Left cardiac atrium (tissue), 4 donors: ENCODE measurements around the gene SORCS2. TPM values are rescaled to one million over a fixed set of nuclear protein-coding genes. Genes with fewer than 3 reads are reported as not detected.

Experiments used
- ATAC-seq, 2 donors: fragments of 200-7000 bp; cut with Tn5 transposase; one replicate each; pipeline ENCODE4 v1.9.1; 2020; ENCODE audit warnings: mild to moderate bottlenecking in 2 of 2, moderate library complexity in 2 of 2
- DNase-seq: peaks from one replicate; pipeline ENCODE4 v3.0.0-alpha.2; 2020
- intact Hi-C, 2 donors: fragments of 100-400 bp; cut with DNase I; formaldehyde crosslinking; loops; one replicate each; pipeline versions ENCODE4 v1.14.1 to v1.15.1; 2022 to 2023
- total RNA-seq, 2 donors: library from RNA; stranded (reverse); fragmentation: NEBNext Ultra II Directional; extraction: Animal tissue kit (Norgen Biotek cat#: 25700); gene quantifications; one replicate each; pipeline ENCODE4 v1.2.1, GENCODE V29; 2021
- donor health status: DM: no; HTN: yes; CAD: no.
- donor health status: DM: no; HTN: yes; CAD: no; lungs with severe emphysema.
- donor health status: DM: yes; HTN: yes; CAD: no.
- donor health status: Dilated cardiomyopathy.

The SORCS2 gene
- total RNA-seq, 2 donors from 2014 or later = 2.4 to 2.6 TPM

DNA sequence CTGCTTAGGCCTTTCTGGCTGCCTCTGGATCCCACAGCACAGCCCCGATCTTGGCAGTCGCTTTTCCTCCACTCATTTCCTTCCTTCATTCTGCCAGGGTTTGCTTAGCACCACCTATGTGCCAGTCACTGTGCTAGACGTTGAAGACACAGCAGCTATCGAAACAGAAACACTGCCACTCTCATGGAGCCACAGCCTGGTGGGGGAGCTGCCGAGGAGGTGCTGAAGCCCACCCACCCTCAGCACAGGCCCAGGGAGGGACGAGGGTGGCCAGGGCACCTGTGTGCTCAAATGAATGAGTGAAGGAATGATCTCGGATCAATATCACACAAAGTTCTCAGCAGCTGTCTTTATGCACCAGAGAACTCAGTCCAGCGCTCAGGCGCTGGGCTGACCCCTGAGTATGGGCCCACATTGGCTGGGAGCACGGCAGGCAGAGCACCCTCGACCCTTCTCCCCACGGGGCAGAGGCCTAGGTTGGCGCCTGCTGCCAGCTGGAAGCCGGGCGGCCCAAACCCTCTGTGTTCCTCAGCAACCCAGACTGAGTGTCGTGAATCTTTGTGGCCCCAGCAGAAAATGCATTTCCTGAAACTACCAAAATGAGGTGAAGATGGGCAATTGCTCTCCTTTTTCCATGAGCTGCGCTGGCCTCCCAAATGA lies 108.9 kb downstream of the SORCS2 start:
- intact Hi-C loops = no loop called here
- ATAC-seq = no peak
- no peak for DNase-seq

DNA sequence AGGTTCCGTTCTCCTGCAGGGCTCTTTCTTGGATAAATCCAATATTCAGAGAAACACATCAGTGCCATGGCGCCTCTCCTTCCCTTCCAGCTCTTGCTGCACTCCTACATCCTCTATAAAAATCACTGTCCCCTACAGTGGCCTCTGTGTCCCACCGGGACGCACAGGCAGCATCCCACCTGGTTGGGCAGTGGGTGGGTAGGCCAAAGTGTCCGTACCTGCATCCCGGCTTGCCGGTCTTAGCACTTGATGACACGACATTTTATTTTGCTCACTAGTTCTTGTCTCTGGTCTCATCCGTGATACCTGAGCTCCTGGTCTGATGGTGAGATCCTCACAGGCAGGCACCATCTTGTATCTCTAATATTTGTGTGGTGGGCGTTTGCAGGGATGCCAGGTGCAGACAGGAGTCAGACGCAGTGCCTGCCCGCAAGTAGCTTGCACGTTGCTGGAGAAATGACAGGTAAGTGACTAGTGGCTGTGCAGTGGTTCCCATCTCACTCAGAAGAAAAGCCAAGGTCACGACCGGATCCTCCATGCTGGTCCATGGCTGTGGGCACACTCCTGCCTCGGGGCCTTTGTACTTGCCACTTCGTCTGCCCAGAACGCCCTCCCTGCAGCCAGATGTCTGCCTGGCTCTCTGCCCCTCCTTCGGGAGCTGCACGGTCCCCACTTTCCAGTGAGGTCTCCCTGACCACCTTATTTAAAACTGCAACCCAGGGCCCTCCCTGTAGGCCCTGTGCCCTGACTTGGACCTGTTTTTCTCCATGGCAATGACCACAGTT lies 109.7 kb downstream of the SORCS2 start:
- DNase-seq = no peak
- intact Hi-C loops = no loop called here
- ATAC-seq = no peak

DNA sequence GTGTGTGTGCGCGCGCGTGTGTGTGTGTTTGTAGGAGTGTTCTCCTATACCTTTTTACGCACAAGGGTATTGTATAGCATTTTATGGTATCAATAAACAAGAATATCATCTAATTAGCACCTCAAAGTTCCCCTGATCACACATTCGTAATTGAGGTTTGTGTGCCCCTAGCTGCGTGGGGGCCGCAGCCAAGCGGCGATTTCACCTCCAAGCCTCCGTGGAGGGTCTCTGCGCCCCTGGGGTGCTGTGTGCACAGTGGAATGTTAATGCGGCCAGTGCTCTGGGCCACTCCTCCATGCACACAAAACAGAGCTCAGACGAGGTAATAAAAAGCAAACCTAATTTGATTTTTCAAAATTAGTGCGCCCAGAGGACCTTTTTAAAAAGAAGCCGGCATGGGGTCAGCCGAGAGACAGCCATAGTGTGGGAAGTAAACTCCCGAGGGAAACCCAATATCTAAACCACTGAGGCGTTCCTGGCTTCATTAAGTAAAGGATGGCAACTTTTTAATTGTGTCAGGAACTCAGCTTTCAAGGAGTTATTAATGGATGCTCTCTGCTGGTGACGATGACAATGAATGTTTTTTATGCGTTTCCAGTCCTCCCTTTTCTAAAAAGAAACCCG lies 110.6 kb downstream of the SORCS2 start:
- intact Hi-C loops = no loop called here
- ATAC-seq (no peak), DNase-seq (no peak)

DNA sequence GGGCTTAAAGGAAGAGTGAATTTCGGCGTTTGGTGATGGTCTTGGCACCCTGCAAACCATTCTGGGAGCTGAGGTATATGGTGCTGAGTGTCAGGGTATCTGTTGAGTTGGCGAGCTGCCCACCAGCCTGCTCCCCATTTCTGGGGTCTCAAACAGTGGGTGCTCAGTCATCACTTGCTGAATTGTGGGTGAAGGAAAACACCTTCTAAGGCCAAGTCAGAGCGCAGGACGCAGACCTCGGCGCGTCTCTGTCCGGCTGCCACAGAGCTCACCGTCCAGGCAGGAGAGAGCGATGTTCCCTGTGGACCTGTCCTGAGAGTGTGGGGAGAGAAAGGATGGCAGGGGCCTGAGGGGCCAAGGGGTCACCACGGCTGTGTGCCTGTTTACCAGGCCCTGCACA lies 111.2 kb downstream of the SORCS2 start:
- DNase-seq = no peak
- intact Hi-C loops = no loop called here
- ATAC-seq = no peak

DNA sequence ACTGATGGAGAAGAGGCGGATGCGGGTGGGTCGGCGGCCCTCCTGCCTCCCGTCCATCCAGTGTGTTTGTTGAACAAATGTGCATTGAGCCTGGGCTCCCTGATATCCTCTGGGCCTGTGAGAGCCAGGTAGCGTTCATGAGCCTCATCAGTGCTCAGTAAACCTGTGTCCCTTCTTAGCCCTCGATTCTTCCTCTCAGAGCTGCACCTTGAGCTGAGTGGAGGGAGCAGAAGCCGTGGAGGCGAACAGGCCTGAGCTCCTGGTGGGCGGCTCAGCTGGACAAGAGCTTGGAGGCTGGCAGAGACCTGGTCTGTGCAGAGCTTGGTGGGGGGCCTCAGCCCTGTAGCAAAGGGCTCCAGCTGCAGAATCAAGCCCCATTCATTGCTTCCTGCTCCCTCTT lies 112.1 kb downstream of the SORCS2 start:
- intact Hi-C loops = no loop called here
- ATAC-seq (no peak), DNase-seq (no peak)

DNA sequence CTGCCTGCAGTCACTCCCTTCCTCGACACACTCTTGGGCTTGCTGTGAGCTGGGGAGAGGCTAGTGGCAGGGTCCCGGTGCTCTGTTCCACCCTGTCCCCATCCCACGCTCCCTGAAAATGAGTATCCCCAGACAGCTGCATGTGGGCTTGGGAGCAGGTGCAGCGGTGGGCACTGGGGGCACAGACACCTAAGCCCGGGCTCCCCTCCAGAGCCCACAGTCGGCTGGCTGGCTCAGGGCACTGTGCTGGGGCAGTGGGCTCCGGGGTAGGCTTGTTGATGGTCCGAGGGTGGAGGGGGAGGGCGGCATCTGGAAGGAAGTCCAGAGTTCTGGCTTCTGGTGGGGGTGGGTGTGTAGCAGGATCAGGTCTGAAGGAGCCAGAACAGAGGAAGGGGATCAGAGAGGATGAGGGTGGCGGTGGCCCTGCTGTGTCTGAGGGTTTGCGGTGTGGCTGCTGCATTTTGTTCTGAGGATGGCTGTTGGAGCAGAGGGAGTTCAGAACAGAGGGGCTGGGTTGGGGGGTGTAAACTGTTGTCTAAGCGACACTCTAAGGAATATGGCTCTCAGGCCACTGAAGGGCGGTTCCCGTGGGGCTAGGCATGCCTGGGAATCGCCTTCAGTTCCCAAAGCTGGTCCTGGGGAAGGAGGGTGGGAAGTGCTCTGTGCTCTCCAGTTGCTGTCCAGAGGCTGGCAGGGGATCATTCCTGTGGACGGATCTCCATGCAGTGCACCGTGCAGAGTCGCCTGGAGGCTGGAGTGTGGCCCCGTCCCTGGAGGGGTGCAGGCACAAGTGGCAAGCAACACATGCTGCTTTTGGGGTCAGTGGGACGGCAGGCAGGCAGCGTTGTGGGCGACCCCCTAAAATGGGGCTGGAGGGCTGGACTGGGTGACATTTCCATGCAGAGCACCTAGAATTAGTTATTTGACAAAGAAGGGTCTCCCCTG lies 114.0 kb downstream of the SORCS2 start:
- DNase-seq (no peak), ATAC-seq (no peak)
- intact Hi-C loops = no loop called here

DNA sequence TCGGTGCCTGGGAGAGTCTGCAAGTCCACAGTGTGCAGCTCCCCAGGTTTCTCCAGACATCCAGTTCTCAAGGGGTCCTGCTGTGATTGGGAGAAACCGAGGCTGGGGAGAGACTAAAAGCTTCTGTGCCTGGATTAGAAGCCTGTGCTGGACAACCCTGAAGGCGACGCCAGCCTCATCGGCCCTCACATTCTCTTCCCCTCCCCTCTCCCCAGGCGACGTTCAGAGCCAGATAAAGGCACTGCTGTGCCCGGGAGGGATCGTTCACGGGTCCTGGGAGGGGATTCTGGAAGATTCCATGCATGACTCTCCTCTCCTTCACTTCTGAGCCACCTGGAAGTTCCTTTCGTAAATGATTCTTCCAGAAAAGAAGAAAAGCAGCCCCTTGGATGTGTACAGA lies 114.6 kb downstream of the SORCS2 start:
- no peak for DNase-seq
- no peak for ATAC-seq
- intact Hi-C loops = no loop called here

DNA sequence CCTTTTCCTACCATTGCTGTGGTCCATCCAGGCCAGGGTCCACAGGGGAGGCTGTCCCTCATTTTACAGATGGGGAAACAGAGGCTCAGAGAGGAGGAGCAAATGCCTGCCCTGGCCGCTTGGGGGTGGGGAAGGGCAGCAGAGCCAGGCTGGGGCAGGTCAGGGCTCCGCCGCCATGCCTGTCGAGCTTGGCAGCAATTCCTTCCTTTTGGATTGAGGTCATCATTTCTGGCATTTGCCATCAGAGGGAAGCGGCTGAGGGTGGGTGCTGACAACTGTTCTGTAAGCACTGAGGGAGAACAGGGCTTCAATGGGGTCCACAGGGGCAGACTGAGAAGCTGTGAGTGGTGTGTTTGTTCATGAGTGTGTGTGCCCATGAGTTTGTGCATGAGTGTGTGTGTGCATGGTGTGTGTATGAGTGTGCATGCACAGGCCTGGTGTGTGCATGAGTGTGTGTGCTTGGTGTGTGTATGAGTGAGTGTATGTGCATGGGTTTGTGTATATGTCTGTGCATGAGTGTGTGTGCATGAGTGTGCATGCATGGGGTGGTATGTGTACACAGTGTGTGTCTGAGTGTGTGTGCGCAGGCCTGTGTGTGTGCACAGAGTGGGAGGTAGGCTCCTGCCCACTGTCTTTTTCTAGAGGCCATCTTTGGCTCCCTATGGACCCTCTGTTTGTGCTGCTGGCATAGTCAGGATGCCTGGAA lies 115.2 kb downstream of the SORCS2 start:
- DNase-seq (no peak), ATAC-seq (peak; percentile 58 to 62)
- intact Hi-C loops = no loop called here

DNA sequence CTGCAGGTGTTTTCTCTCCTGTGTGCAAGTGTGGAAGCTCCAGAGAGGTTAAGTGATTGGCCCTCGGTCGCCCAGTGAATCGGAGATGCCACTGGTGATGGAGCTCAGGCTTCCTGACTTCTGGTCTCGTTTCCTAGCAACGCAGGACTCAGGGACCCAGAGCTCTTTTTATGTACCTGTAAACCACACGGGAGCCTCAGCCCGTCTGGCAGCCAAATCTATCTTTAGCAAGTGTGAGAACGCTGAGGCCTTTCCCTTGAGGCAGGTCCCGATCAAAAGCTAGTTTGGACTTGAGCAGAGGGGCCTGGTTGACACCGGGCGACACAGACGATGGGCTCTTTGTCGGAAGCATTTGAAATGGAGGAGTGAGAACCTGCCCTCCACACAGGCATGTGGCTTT lies 116.8 kb downstream of the SORCS2 start:
- DNase-seq (no peak), ATAC-seq (peak; percentile 14 to 39)
- intact Hi-C loops = no loop called here

DNA sequence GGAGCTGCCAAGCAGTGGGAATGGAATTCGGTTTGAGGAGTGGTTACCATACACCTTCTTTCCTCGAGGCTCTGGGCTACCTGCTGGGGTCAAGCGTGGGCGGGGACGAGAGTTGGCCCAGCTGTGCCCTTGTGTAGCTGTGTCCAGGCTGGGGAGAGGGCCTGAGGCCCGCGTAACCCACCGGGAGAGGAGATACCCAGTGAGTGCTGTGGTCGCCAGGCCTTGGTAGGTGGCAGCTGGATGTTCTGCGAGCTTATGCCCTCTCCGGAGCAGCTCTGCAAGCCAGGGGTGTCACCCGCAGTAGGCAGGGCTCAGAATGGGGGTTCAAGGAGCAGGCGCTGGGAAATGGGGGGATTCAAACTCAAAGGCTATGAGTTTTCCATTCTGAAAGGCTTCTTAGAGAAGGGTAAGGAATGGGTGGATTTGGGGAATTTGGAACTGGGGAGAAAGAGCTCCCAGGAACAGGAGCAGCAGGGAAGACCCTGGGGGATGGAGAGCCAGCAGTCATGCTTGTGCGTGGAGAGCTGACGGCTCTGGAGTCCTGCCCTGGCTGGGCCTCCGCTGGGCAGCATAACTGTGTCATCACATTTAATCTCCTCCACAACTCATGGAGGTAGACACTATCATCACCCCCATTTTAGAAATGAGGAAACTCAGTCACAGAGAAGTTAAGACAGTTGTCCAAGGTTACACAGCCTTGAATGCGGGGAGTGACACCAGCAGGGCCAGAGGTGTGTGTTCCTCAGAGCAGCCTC lies 117.5 kb downstream of the SORCS2 start:
- ATAC-seq (peak in 1 of 2 donors; percentile 19), DNase-seq (no peak)
- intact Hi-C loops = no loop called here

DNA sequence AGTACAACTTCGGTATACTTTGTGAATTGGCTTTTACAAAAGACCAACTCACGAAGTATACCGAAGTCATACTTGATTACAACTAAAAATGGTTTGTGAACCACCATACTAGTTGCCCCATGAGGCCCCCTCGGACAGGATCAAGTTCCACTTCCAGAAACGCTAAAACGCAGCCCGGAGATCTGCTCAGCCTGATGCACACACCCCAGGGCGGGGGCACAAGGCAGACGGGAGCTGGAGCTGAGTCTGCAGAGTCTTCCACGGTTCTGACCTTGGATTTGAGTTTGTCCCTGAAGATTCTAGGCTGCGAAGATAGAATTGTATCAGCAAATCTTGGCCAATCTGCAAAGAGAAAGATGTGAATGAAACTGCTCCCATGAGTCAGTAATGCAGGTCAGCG lies 118.1 kb downstream of the SORCS2 start:
- ATAC-seq (no peak), DNase-seq (no peak)
- intact Hi-C loops = no loop called here

DNA sequence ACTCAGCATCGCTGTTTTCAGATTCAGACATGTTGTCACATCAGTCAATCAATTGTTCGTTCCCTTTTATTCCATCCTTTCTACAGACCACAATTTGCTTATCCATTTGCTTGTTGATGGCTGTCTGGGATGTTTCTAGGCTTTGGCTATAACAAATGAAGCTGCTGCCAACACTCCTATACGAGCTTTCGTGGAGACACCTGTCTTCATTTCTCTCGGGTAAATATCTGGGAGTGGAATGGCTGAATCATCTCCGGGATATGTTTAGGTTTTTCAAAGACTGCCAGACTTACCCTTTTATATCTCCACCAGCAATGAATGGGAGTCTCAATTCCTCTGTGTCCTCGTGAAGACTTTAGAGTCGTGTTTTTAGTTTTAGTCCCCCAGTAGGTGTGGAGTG lies 118.9 kb downstream of the SORCS2 start:
- DNase-seq (no peak), ATAC-seq (no peak)
- intact Hi-C loops = no loop called here

DNA sequence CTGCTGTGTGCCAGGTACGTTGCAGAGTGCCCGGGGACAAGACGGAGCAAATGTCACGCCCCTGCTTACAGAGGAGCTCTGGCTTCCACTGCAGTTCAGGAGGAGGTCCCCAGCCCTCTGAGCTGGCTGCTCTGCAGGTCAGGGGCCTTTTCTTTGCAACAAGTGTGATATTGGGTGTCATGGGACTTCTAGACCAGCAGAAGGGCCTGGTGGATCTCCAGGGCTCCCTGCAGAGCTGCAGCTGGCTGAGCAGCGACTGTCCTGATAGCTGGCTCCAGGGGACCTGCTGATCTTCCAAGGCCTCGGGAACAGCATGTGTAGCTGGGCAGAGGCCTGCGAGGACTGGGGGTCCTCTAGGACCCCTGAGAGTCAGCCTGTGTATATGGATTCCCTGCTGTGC lies 120.4 kb downstream of the SORCS2 start:
- ATAC-seq = no peak
- DNase-seq = no peak
- intact Hi-C loops = no loop called here

DNA sequence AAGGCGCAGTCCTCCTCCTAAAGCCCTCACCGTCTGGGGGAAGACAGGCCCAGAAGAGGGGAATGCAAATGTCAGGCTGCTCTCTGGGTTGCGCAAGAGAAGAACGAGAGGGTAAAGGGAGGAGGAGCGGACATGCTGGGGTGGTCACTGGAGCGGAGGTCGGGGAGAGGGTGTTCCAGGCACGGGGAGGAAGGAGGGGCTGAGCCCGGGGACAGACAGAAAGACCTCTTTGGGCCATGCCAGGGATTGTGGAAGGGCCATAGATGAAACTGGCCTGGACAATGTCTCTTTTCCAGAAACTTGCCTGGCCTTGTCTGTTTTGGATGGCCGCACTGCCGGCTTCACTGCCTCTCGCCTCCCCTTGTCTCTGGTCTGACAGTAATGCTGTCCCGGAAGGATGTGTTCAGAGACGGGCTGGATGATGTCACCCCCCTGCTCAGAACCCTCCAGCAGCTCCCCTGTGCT lies 121.0 kb downstream of the SORCS2 start:
- ATAC-seq (peak in 1 of 2 donors; percentile 17), DNase-seq (no peak)
- intact Hi-C loops = no loop called here

DNA sequence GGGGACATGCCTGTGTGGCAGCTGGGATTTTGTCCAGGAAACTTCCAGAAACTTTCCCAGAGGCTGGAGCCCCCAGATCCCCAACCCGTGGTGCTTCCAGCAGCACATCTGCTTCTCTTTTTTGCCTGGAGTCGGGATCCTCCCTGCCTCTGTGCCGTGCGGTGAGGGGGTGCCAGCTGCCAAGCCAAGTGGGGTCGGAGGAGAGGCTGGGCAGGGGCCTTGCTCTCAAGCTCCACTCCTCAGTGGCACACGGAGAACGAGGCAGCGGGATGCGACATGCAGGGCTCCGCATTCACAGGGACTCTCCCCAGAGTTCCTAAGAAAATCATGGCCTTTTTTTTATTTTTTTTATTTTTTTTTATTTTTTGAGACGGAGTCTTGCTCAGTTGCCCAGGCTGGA lies 121.7 kb downstream of the SORCS2 start:
- ATAC-seq (no peak), DNase-seq (no peak)
- intact Hi-C loops = no loop called here

DNA sequence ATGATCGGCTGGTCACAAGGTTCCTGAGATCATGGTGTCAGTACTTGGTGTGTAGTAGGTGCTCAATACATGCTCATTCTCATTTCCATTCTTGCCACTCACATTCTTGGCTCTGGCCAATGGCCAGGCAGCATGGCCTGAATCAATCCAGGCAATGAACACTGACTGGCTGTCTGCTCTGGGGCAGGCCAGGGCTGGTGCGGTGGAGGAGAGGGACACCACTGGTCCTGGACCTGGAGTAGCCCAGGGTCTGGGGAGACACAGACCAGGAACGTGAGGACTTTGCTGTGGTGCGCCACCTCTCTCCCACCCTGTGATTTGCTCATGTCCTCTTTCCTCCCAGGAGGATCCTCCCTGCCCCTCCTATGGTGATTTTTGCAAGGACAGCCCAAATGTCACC lies 122.9 kb downstream of the SORCS2 start:
- ATAC-seq = no peak
- DNase-seq = no peak

DNA sequence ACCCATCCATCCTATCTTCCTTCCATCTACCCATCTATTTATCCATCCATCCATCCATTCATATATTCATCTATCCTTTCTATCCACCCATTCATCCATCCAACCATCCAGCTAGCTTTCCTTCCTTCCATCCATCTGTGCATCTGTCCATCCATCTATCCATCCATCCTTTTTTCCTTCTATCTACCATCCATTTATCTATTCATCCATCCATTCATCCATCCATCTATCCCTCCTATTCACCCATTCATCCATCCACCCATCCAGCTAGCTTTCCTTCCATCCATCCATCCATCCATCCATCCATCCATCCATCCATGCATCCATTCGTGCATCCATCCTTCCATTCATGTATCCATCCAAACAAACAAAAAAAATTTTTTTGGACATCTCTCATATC lies 123.6 kb downstream of the SORCS2 start:
- intact Hi-C loops = no loop called here
- ATAC-seq (no peak), DNase-seq (no peak)

More for the DNA sequence above, 122.9 kb downstream of the SORCS2 start:
- intact Hi-C loops = no loop called here

DNA sequence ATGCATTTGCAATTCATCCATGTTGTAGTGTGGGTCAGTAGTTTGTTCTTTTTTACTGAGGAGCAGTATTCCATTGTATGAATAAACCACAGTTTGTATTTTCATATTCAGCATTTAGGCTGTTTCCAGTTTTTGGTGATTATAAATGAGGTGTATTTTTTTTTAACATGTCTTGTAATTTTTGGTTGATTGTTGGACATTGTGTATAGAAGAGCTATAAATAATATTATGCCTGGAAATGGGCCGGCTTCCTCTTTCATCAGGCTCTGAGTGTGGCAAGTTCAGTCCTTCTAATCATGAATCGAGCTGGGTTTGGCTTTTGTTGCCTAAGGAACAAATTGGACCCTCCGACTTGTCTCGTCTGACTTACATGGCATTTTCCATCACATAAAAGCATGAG lies 126.7 kb downstream of the SORCS2 start:
- ATAC-seq (no peak), DNase-seq (no peak)
- intact Hi-C loops = no loop called here
